Upper lobe of left lung (tissue), 6 donors: Measurements from ENCODE around the gene FDX2. TPM values are rescaled to one million over a fixed set of nuclear protein-coding genes. Genes with fewer than 3 reads are reported as not detected.

Experiments
- ATAC-seq, 2 donors: fragments of 200-7000 bp; cut with Tn5 transposase; one replicate each; pipeline ENCODE4 v1.9.1; 2022; ENCODE audit warnings: mild to moderate bottlenecking in 2 of 2, moderate library complexity in 2 of 2; ENCODE audit not compliant: low FRiP score in 2 of 2
- DNase-seq, 2 donors: peaks; one replicate each; pipeline ENCODE4 v3.0.0-alpha.2; 2019 to 2020
- H3K27ac ChIP-seq, 4 donors: fragments of 200-600 bp; sonication (generic); one replicate each; pipeline ENCODE4 v1.5.1; 2016 to 2019
- H3K27me3 ChIP-seq, 4 donors: fragments of 200-600 bp; sonication (generic); one replicate each; pipeline ENCODE4 v1.5.1; 2017 to 2019
- H3K36me3 ChIP-seq, 4 donors: fragments of 200-600 bp; sonication (generic); one replicate each; pipeline ENCODE4 v1.5.1; 2016 to 2019
- H3K4me1 ChIP-seq, 4 donors: fragments of 200-600 bp; sonication (generic); one replicate each; pipeline ENCODE4 v1.5.1; 2018 to 2019
- H3K4me3 ChIP-seq, 4 donors: fragments of 200-600 bp; sonication (generic); one replicate each; pipeline ENCODE4 v1.5.1; 2017 to 2019; ENCODE audit warnings: mild to moderate bottlenecking in 2 of 4, moderate library complexity in 1 of 4
- H3K9me3 ChIP-seq, 4 donors: fragments of 200-600 bp; sonication (generic); one replicate each; pipeline ENCODE4 v1.5.1; 2018 to 2019
- CTCF ChIP-seq, 6 experiments: fragments of 450-650 bp in 4 of 6; fragments of 200-600 bp in 2 of 6; sonication (generic) in 2 of 6; IDR thresholded peaks; one replicate each; pipeline ENCODE4 v1.5.1; 2016 to 2019; ENCODE audit warnings: antibody characterized with exemption in 6 of 6
- EP300 ChIP-seq, 4 donors: sonication (generic); formaldehyde crosslinking; IDR thresholded peaks; one replicate each; pipeline ENCODE4 v1.5.1; 2017; ENCODE audit warnings: antibody characterized with exemption in 4 of 4, control low read depth in 2 of 4
- POLR2A ChIP-seq, 4 donors: fragments of 450-650 bp; IDR thresholded peaks; one replicate each; pipeline ENCODE4 v1.5.1; 2016 to 2017; ENCODE audit warnings: antibody characterized with exemption in 4 of 4, mild to moderate bottlenecking in 2 of 4
- POLR2AphosphoS5 ChIP-seq, 2 donors: sonication (generic); formaldehyde crosslinking; IDR thresholded peaks; one replicate each; pipeline ENCODE4 v1.5.1; 2017; ENCODE audit warnings: antibody characterized with exemption in 2 of 2
- WGBS, 2 donors: methylation state at CpG; one replicate each; pipeline ENCODE4 v1.1.5; 2017 to 2018; 5-methylcytosine and 5-hydroxymethylcytosine counted together
- total RNA-seq, 6 donors: library from RNA; depleted of rRNA in 4 of 6; stranded (reverse); fragments of >200 nt in 4 of 6; gene quantifications; one replicate each; pipeline versions ENCODE4 v1.1.0 to v1.2.1, GENCODE V29; 2016 to 2021
- donor health status: DM: no; HTN: no; CAD: no; lungs with moderate emphysema.
- donor health status: DM: no; HTN: yes; CAD: no; lungs with severe emphysema.

FDX2 gene
- total RNA-seq, 6 donors from 2014 or later = 16.6 to 27.5 (median 26.0) TPM

DNA sequence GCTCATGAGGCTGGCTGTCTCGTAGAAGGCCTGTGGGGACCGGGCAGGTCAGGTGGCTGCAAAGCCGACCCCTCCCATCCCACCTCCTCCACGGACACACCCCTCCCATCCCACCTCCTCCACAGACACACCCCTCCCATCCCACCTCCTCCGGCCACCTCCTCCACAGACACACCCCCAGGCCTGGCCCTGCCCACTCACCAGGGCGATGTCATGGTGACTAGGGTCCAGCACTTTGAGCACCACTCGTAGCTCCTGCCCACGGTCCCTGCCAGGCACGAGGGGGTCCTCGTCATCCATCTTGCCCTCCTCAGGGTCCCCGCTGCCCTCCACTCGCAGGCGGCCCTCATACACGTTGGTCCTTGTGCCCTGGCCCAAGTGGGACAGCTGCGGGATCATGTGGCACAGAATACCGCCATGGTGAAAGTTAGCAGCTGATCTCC, 45.8 kb upstream of the FDX2 start:
- no peak overlapping the region for H3K4me3 ChIP-seq
- TF ChIP-seq EP300 (IDR thresholded peaks at IDR 0.05) (no peak), POLR2A (IDR thresholded peaks at IDR 0.05) (no peak), CTCF (IDR thresholded peaks at IDR 0.05) (no peak), POLR2AphosphoS5 (IDR thresholded peaks at IDR 0.05) (no peak)
- H3K27me3 ChIP-seq = no peaks in the 10 kb centered on the region
- no peak overlapping the region for H3K27ac ChIP-seq
- no peaks in the 10 kb centered on the region for H3K9me3 ChIP-seq
- WGBS, 2 donors = 90 to 92% methylated on average over 10 to 16 of the region's 16 CpGs
- no peaks in the 10 kb centered on the region for H3K4me1 ChIP-seq
- no peak for ATAC-seq
- H3K36me3 ChIP-seq = peaks cover 30 to 97% (median 88%) of the 10 kb centered on the region in 4 donors
- peak in 1 of 2 donors; percentile 51 for DNase-seq

DNA sequence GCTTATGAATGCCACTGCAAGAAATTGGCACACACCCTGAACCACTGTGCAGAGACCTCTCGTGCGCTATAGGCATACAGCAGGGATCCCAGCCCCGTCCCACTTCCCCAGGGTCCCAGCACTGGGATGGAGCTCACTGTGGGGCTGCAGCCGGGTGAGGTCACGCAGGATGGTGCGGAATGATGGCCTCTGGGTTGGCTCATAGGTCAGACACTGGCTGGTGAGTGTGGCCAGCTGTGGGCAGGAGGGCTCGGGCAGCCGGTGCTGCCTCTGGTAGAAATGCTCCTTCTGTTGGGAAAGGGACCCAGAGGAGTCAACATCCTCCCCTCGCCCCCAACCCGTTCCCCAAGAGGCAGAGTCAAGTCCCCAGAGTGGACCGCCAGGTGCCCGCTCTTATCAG, 40.6 kb upstream of the FDX2 start:
- Histone ChIP-seq H3K36me3 (peaks cover 13 to 95% (median 80%) of the 10 kb centered on the region in 4 donors), H3K4me3 (no peak overlapping the region), H3K27ac (no peak overlapping the region), H3K4me1 (no peaks in the 10 kb centered on the region), H3K27me3 (no peaks in the 10 kb centered on the region), H3K9me3 (no peaks in the 10 kb centered on the region)
- no peak for ATAC-seq
- TF ChIP-seq POLR2AphosphoS5 (IDR thresholded peaks at IDR 0.05) = no peak
- no peak for TF ChIP-seq POLR2A (IDR thresholded peaks at IDR 0.05)
- TF ChIP-seq EP300 (IDR thresholded peaks at IDR 0.05) = no peak
- no peak for TF ChIP-seq CTCF (IDR thresholded peaks at IDR 0.05)
- WGBS, 2 donors = 96 to 97% methylated on average over 3 to 12 of the region's 12 CpGs
- peak in 1 of 2 donors; percentile 52 for DNase-seq

- no peak overlapping the region for H3K4me3 ChIP-seq
- no peaks in the 10 kb centered on the region for H3K9me3 ChIP-seq
- ATAC-seq (peak; percentile 7 to 61), DNase-seq (peak in 1 of 2 donors; percentile 86)
- no peak overlapping the region for H3K27ac ChIP-seq
- 89 to 95% methylated on average over 16 to 31 of the region's 32 CpGs for WGBS, 2 donors
- no peaks in the 10 kb centered on the region for H3K27me3 ChIP-seq
- TF ChIP-seq POLR2A (IDR thresholded peaks at IDR 0.05) (no peak), CTCF (IDR thresholded peaks at IDR 0.05) (no peak), POLR2AphosphoS5 (IDR thresholded peaks at IDR 0.05) (no peak), EP300 (IDR thresholded peaks at IDR 0.05) (no peak)
- no peaks in the 10 kb centered on the region for H3K4me1 ChIP-seq
- peaks cover 12 to 90% (median 71%) of the 10 kb centered on the region in 4 donors for H3K36me3 ChIP-seq
These were observed 38.1 kb upstream of the FDX2 start for GRCh38 chr19:10353793-10354391.

DNA sequence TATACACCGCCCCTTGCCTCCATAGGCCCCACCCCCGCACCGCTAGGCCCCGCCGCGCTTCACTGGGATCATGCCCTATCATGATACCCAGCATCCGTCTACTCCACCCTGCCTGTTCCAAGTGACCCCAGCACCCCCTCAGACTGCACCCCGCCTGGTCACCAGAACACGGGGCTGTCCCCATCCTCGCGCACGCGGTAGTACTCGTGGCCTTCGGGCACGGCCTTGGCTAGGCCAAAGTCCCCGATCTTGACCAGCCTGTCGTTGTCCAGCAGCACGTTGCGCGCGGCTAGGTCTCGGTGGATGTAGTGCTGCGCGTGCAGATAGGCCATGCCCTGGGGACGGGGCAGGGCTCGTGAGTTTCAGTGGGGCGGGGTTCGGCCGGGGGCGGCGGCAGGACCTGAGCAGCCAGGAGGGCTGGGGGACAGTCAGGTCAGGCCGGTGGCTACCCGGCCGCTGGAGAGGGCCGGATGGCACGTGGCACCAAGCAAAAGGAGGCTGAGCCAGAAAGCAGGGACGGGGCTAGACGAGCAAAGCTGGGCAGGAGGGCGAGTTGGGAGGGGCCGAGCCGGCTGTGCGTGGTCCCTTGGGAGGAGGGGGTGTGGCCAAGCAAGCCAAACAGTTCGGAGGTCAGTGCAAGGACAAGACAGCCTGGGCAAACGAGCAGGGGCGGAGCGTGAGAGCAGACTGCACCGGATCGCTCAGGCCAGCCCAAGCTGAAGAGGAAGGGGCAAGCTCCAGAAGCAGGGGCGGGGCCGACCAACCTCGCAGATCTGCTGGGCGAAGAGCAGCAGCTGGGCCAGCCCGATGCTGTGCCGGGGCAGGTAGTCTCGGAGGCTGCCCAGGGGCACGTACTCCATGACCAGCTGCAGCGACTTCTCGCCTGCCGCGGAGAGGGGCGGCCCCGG, 37.2 kb upstream of the FDX2 start:
- H3K4me1 ChIP-seq = no peaks in the 10 kb centered on the region
- DNase-seq (peak in 1 of 2 donors; percentile 80), ATAC-seq (peak; percentile 37 to 63)
- TF ChIP-seq CTCF (IDR thresholded peaks at IDR 0.05) (no peak), POLR2AphosphoS5 (IDR thresholded peaks at IDR 0.05) (no peak), POLR2A (IDR thresholded peaks at IDR 0.05) (no peak), EP300 (IDR thresholded peaks at IDR 0.05) (no peak)
- 88% methylated on average over 41 to 59 of the region's 63 CpGs for WGBS, 2 donors
- H3K27me3 ChIP-seq = no peaks in the 10 kb centered on the region
- H3K36me3 ChIP-seq = peaks cover 10 to 82% (median 64%) of the 10 kb centered on the region in 4 donors
- H3K4me3 ChIP-seq = no peak overlapping the region
- H3K27ac ChIP-seq = peak overlapping the region in 2 of 4 donors; percentile 14 to 40
- no peaks in the 10 kb centered on the region for H3K9me3 ChIP-seq
